ENCODE data around the gene FXYD5. TPM values are rescaled to one million over a fixed set of nuclear protein-coding genes. Genes with fewer than 3 reads are reported as not detected.

FXYD5 gene
- total RNA-seq, 2 experiments from 2014 or later = 82.1 to 147 TPM

- no peak for TF ChIP-seq EZH2phosphoT487 (IDR thresholded peaks at IDR 0.05; ENCODE audit: borderline replicate concordance, low read depth, low read length)
- TF ChIP-seq CTCF (conservative IDR thresholded peaks at IDR 0.05; ENCODE audit: low read length) = no peak
- intact Hi-C loops (cut with micrococcal nuclease; ENCODE audit: unreplicated experiment) = no loop called here
- POLR2A ChIA-PET = no interaction called here
These were observed 48.9 kb upstream of the FXYD5 start for GRCh38 chr19:35105411-35106290.

GRCh38 chr19:35106291-35106583, 48.3 kb upstream of the FXYD5 start:
- H3K79me2 ChIP-seq (ENCODE audit: insufficient read depth, low read depth, low read length) = no peaks in the 10 kb centered on the region
- H3K4me2 ChIP-seq (ENCODE audit: low read length) = no peak overlapping the region
- BruUV-seq (replicated peaks) = no TSS peak
- no peaks in the 10 kb centered on the region for H3K36me3 ChIP-seq (ENCODE audit: insufficient read depth, low read length)
- no peaks in the 10 kb centered on the region for H3K9me3 ChIP-seq (ENCODE audit: low read length)
- no peak for DNase-seq (ENCODE audit: low spot score)
- H2AFZ ChIP-seq (ENCODE audit: low read length) = no peak overlapping the region
- H3K4me3 ChIP-seq (ENCODE audit: low read depth, low read length, poor library complexity, severe bottlenecking) = no peak overlapping the region
- no peaks in the 10 kb centered on the region for H3K9me2 ChIP-seq (ENCODE audit: insufficient read depth, low read length)
- H3K4me1 ChIP-seq (ENCODE audit: insufficient read depth, low read length, poor library complexity, severe bottlenecking) = no peaks in the 10 kb centered on the region
- H3K27ac ChIP-seq (ENCODE audit: low read depth, low read length, poor library complexity, severe bottlenecking) = no peak overlapping the region
- no peaks in the 10 kb centered on the region for H4K20me1 ChIP-seq (ENCODE audit: insufficient read depth, low read length)
- intact Hi-C loops (cut with micrococcal nuclease; ENCODE audit: unreplicated experiment) = no loop called here
- ChIA-PET POLR2A (no interaction called here), CTCF (ENCODE audit: unreplicated experiment) (no interaction called here)
- no peak for TF ChIP-seq CTCF (conservative IDR thresholded peaks at IDR 0.05; ENCODE audit: low read length)
- no peak for TF ChIP-seq EZH2phosphoT487 (IDR thresholded peaks at IDR 0.05; ENCODE audit: borderline replicate concordance, low read depth, low read length)

More at GRCh38 chr19:35105411-35106290, 48.9 kb upstream of the FXYD5 start:
- no peaks in the 10 kb centered on the region for H3K79me2 ChIP-seq (ENCODE audit: insufficient read depth, low read depth, low read length)
- H3K4me2 ChIP-seq (ENCODE audit: low read length) = no peak overlapping the region
- no peaks in the 10 kb centered on the region for H3K36me3 ChIP-seq (ENCODE audit: insufficient read depth, low read length)
- CTCF ChIA-PET (ENCODE audit: unreplicated experiment) = no interaction called here
- DNase-seq (ENCODE audit: low spot score) = no peak
- no TSS peak for BruUV-seq (replicated peaks)
- H3K4me3 ChIP-seq (ENCODE audit: low read depth, low read length, poor library complexity, severe bottlenecking) = no peak overlapping the region
- H4K20me1 ChIP-seq (ENCODE audit: insufficient read depth, low read length) = no peaks in the 10 kb centered on the region
- H2AFZ ChIP-seq (ENCODE audit: low read length) = no peak overlapping the region
- no peaks in the 10 kb centered on the region for H3K9me2 ChIP-seq (ENCODE audit: insufficient read depth, low read length)
- no peaks in the 10 kb centered on the region for H3K9me3 ChIP-seq (ENCODE audit: low read length)
- no peak overlapping the region for H3K27ac ChIP-seq (ENCODE audit: low read depth, low read length, poor library complexity, severe bottlenecking)
- H3K4me1 ChIP-seq (ENCODE audit: insufficient read depth, low read length, poor library complexity, severe bottlenecking) = no peaks in the 10 kb centered on the region

GRCh38 chr19:35106898-35107541, 47.5 kb upstream of the FXYD5 start:
- no TSS peak for BruUV-seq (replicated peaks)
- intact Hi-C loops (cut with micrococcal nuclease; ENCODE audit: unreplicated experiment) = no loop called here
- Histone ChIP-seq H3K4me3 (ENCODE audit: low read depth, low read length, poor library complexity, severe bottlenecking) (no peak overlapping the region), H3K4me2 (ENCODE audit: low read length) (no peak overlapping the region), H3K27ac (ENCODE audit: low read depth, low read length, poor library complexity, severe bottlenecking) (no peak overlapping the region), H3K9me3 (ENCODE audit: low read length) (no peaks in the 10 kb centered on the region), H4K20me1 (ENCODE audit: insufficient read depth, low read length) (no peaks in the 10 kb centered on the region), H3K9me2 (ENCODE audit: insufficient read depth, low read length) (no peaks in the 10 kb centered on the region), H3K4me1 (ENCODE audit: insufficient read depth, low read length, poor library complexity, severe bottlenecking) (no peaks in the 10 kb centered on the region), H3K36me3 (ENCODE audit: insufficient read depth, low read length) (no peaks in the 10 kb centered on the region), H3K79me2 (ENCODE audit: insufficient read depth, low read depth, low read length) (no peaks in the 10 kb centered on the region), H2AFZ (ENCODE audit: low read length) (no peak overlapping the region)
- ChIA-PET POLR2A (no interaction called here), CTCF (ENCODE audit: unreplicated experiment) (no interaction called here)
- no peak for TF ChIP-seq CTCF (conservative IDR thresholded peaks at IDR 0.05; ENCODE audit: low read length)
- TF ChIP-seq EZH2phosphoT487 (IDR thresholded peaks at IDR 0.05; ENCODE audit: borderline replicate concordance, low read depth, low read length) = no peak
- no peak for DNase-seq (ENCODE audit: low spot score)
